SKM-1 treated with dmso at 0.1 percent for 144 hours (cell line): ENCODE results near the gene CIART.
"Not testable (repeated sequence)": the region's sequence is repeated elsewhere in the genome, so short reads cannot be mapped to it uniquely, and the experiment has no call there.

ENCODE experiments used
- DNase-seq: peaks from one replicate; lab custom pipeline; 2025; ENCODE audit not compliant: unreplicated experiment; lab: John Stamatoyannopoulos, UW

Gene CIART

GRCh38 chr1:150308585-150308984, 26.2 kb downstream of the CIART start:
- DNase-seq: not testable (repeated sequence)

- DNase-seq: no peak
Measured at GRCh38 chr1:150309758-150310508, 27.6 kb downstream of the CIART start.

GRCh38 chr1:150311762-150312161, 29.4 kb downstream of the CIART start:
- no peak for DNase-seq

GRCh38 chr1:150314691-150315090, 32.3 kb downstream of the CIART start:
- not testable (repeated sequence) for DNase-seq

- DNase-seq: no peak
Measured at GRCh38 chr1:150320667-150320978, 38.3 kb downstream of the CIART start.

GRCh38 chr1:150321826-150322166, 39.4 kb downstream of the CIART start:
- no peak for DNase-seq

GRCh38 chr1:150322310-150322709, 40.0 kb downstream of the CIART start:
- DNase-seq: peak; percentile 60

GRCh38 chr1:150332651-150333290, 50.4 kb downstream of the CIART start:
- DNase-seq: no peak
